ENCODE data around the gene CAPN10.
A peak's percentile ranks its signal among the peaks of the same experiment; 100 is the strongest.

The CAPN10 gene

GRCh38 chr2:240588669-240589068 lies 2.1 kb downstream of the CAPN10 start:
- no peak for DNase-seq

- DNase-seq = no peak
These were observed 2.8 kb downstream of the CAPN10 start for GRCh38 chr2:240589375-240589774.

GRCh38 chr2:240589850-240590525 lies 3.5 kb downstream of the CAPN10 start:
- no peak for DNase-seq

- DNase-seq = no peak
These were observed 4.2 kb downstream of the CAPN10 start for GRCh38 chr2:240590681-240591111.

GRCh38 chr2:240591226-240591625 lies 4.7 kb downstream of the CAPN10 start:
- DNase-seq = no peak

GRCh38 chr2:240591784-240592183 lies 5.2 kb downstream of the CAPN10 start:
- no peak for DNase-seq

- DNase-seq = no peak
These were observed 6.6 kb downstream of the CAPN10 start for GRCh38 chr2:240593026-240593702.

- DNase-seq = no peak
These were observed 7.3 kb downstream of the CAPN10 start for GRCh38 chr2:240593703-240594451.

- DNase-seq = peak in 5 of 56 donors; percentile 24 to 44 (median 43)
These were observed 8.2 kb downstream of the CAPN10 start for GRCh38 chr2:240594511-240595380.

- DNase-seq = peak in 2 of 56 donors; percentile 29 to 35
These were observed 9.0 kb downstream of the CAPN10 start for GRCh38 chr2:240595381-240596079.

- DNase-seq = no peak
These were observed 9.5 kb downstream of the CAPN10 start for GRCh38 chr2:240596080-240596460.

- DNase-seq = peak in 42 of 56 donors; percentile 13 to 82 (median 55)
These were observed 10.0 kb downstream of the CAPN10 start for GRCh38 chr2:240596491-240596931.

- DNase-seq = no peak
These were observed 10.5 kb downstream of the CAPN10 start for GRCh38 chr2:240597054-240597418.

GRCh38 chr2:240597419-240598181 lies 11.1 kb downstream of the CAPN10 start:
- DNase-seq = no peak

- DNase-seq = no peak
These were observed 11.9 kb downstream of the CAPN10 start for GRCh38 chr2:240598311-240598911.

- no peak for DNase-seq
These were observed 12.6 kb downstream of the CAPN10 start for GRCh38 chr2:240599141-240599583.

- no peak for DNase-seq
These were observed 14.0 kb downstream of the CAPN10 start for GRCh38 chr2:240600451-240600961.

GRCh38 chr2:240601061-240601830 lies 14.7 kb downstream of the CAPN10 start:
- DNase-seq = no peak

Measured in amygdala (tissue), 56 donors.